GM19193 (cell line): Measurements from ENCODE around the gene AIG1.

Source experiments
- POLR2A ChIP-seq: IDR thresholded peaks from 4 replicates; pipeline ENCODE4 v1.6.1; 2011; ENCODE audit not compliant: insufficient read depth, insufficient read length; ENCODE audit errors: extremely low read depth

Gene AIG1

GRCh38 chr6:143336446-143337152 lies 275.9 kb downstream of the AIG1 start:
- TF ChIP-seq POLR2A: no peak

DNA sequence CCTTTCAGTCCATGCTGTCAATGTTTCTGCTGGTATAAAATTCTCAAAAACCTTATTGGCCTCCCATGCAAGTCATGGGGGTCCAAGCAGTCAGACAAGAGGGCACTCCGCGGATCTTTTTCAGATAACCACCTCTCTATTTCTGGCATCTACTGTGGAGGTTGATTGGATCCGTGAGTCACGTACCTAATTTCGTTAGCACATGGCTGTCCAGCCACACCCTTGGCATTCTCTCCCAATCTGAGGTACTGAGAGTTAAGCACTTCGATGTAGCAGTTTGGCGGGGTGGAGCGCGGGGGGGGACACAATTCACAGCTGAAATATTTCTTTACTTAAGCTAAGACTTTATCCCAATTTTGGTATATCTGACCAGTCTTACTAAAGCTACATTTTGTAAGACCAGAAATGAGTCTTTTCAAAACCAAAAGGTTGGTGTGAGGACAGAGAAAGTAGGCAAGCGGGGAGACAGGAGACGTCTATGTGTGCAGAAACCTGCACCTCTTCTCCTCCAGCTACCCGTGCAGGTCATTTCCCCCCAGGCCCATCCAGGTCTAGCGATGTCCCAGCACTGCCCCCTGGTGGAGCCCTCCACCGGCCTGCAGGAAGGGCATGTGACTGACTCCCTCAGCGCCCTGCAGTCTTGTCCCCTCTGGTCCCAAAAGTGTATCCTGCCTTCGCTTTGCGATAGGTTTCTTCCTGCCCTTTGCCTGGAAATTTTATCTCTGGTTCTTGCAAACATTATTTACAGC lies 276.7 kb downstream of the AIG1 start:
- TF ChIP-seq POLR2A: no peak

DNA sequence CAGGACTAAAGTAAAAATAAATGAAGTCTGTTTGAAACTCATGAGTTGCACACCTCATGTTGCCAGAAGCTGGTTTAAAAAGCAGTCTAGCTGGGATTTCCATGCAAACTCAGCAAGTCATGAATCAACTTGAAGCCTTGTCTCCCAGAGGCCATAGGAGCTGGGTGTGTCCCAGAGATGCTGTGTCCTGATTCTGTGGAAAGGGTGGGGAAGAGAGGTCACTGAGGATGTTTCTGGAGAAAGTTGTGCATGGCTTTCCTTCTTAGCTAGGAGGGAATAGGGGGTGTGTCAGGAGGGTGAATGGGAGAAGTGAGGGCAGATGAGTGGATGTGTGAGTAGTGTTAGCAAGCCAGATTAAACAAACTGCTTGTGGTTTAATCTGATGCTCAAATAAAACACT lies 278.5 kb downstream of the AIG1 start:
- no peak for TF ChIP-seq POLR2A

DNA sequence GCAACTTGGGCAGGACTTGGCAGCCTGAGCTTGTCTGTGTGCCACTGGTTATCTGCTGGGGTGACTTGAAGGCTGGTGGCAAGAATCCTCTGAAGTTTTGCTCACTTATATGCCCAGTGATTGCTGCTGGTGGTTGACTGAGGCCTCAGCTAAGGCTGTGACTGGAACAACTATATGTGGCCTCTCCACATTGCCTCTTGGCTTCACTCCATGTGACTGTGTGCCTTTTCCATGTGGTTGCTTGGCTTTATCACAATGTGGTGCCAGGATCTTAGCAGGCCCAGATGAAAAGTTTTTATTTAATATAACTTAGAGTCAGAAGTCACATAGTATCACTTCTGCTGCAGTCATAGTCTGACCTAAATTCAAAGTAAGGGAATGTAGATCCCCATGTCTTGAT lies 285.3 kb downstream of the AIG1 start:
- no peak for TF ChIP-seq POLR2A

DNA sequence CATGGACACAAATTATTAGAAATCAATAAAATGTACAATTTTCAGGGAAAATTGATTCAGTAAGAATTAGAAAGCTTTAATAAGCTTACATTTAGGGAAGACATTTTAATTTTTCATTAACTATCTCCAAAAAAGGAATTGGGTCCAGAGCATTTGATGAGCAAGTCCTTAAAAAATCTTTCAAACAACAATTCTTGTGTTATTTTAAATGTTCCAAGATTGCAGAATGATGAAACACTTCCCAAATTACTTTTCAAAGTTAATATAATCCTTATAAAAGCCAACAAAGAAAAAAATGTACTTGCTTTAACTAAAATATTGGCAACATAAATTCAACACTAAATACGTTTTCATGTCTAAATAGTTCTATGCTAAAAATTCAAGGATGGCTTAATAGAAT lies 287.8 kb downstream of the AIG1 start:
- TF ChIP-seq POLR2A: no peak

- TF ChIP-seq POLR2A: no peak
Measured at GRCh38 chr6:143349530-143349929, 288.8 kb downstream of the AIG1 start.

GRCh38 chr6:143356101-143356880 lies 295.6 kb downstream of the AIG1 start:
- no peak for TF ChIP-seq POLR2A

GRCh38 chr6:143357152-143357551 lies 296.5 kb downstream of the AIG1 start:
- no peak for TF ChIP-seq POLR2A

- no peak for TF ChIP-seq POLR2A
Measured at GRCh38 chr6:143357561-143358255, 297.0 kb downstream of the AIG1 start.

DNA sequence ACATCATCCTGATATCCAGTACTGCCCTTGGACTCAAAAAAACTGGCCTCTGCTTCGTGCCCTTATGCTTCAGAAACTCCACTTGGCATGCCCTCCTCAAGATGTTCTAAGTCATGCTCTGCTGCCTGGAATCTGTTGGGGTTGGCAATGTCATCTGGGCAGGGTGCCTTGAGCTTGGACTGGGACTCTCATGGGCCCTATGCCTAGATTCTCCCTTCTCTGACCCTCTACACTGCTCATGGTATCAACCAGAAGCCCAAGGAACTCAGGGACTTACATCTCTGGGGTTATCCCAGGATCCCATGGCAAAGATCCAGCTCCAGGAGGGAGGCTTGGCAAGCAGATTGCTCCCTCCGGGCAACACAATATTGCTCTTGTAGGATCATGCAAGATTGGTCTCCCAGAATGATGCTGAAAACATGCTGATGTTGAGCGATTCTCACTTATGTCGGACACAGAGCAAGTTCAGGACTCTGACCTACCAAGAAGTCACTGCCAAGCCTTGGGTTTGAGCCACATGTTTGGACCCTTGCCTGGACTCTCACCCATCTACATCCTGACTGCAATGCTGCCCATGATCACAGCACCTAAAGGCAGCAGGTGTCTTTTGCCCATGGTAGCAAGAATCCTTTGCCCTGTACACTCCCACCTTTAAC lies 301.0 kb downstream of the AIG1 start:
- no peak for TF ChIP-seq POLR2A

- TF ChIP-seq POLR2A: no peak
Measured at GRCh38 chr6:143362192-143362558, 301.5 kb downstream of the AIG1 start.

- no peak for TF ChIP-seq POLR2A
Measured at GRCh38 chr6:143363299-143363698, 302.6 kb downstream of the AIG1 start.

GRCh38 chr6:143368426-143368825 lies 307.7 kb downstream of the AIG1 start:
- TF ChIP-seq POLR2A: no peak

DNA sequence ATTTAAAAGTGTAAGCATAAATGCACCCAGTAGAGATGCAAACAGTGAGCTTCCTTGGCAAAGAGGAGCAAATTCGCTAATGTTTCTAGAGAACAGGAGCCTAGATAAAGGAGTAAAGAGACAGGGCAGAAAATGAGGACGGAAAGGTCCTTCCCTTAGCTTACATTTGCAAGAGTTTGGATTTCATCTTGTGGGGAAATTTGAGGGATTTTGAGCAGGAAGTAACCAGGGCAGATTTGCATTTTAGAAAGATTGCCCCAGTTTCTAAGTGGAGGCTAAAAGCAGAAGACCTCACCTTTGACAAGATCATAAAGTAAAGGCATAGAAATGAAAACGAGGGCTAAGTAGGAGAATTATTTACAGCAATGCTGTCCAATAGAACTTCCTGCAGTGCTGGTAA lies 309.3 kb downstream of the AIG1 start:
- TF ChIP-seq POLR2A: no peak
